ENCODE results near the gene DPM2. TPM values are rescaled to one million over a fixed set of nuclear protein-coding genes. Genes with fewer than 3 reads are reported as not detected.

The DPM2 gene
- total and polyA plus RNA-seq, 2 experiments from 2014 or later: 26.1 to 70.7 TPM

- Histone ChIP-seq H3K36me3 (no peaks in the 10 kb centered on the region), H3K9me3 (ENCODE audit: low read depth) (no peaks in the 10 kb centered on the region), H3K27me3 (peaks cover 36% of the 10 kb centered on the region), H3K4me1 (ENCODE audit: low read depth) (no peaks in the 10 kb centered on the region), H3K4me3 (no peak overlapping the region), H3K27ac (no peak overlapping the region)
- no peak for TF ChIP-seq CTCF (IDR thresholded peaks at IDR 0.05; ENCODE audit: low read depth, low read length)
- no peak for DNase-seq (ENCODE audit: low read depth in 1 of 2, low spot score in 1 of 2)
Measured at GRCh38 chr9:127925959-127926905, 11.4 kb downstream of the DPM2 start.

DNA sequence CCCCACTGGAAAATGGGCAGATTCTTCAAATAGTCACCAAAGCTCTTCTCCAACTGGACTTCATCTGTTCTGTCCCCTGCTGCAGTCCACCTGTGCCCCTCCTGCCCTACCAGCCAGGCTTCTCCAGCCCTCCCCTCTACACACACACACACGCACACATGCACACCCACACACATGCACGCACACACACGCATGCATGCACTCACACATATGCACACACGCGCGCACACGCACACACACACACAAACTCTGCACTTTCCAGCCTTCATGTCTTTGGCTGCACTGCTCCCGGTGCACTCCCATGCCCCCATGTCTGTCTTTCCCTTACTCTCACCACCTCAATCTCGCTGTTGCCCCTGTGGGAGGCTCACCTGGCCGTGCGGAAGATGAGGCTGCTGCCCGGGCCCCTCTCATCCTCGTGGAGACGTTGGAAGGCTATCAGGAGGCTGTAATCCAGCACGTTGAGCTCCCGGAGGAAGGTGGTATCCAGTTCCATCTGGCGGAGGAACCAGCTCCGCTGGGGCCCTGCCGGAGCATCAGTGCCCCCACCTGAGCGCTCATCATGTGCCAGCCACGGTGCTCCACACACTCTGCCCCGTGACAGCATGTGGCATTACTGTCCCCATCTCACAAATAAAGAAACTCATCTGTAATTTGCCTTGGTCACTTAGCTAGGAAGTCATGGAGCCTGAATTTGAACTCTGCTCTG lies 12.8 kb downstream of the DPM2 start:
- no peaks in the 10 kb centered on the region for H3K36me3 ChIP-seq
- no peak overlapping the region for H3K27ac ChIP-seq
- no peaks in the 10 kb centered on the region for H3K4me1 ChIP-seq (ENCODE audit: low read depth)
- H3K9me3 ChIP-seq (ENCODE audit: low read depth): no peaks in the 10 kb centered on the region
- TF ChIP-seq CTCF (IDR thresholded peaks at IDR 0.05; ENCODE audit: low read depth, low read length): no peak
- peaks cover 36% of the 10 kb centered on the region for H3K27me3 ChIP-seq
- no peak for DNase-seq (ENCODE audit: low read depth in 1 of 2, low spot score in 1 of 2)
- no peak overlapping the region for H3K4me3 ChIP-seq

GRCh38 chr9:127923771-127924170 lies 13.9 kb downstream of the DPM2 start:
- Histone ChIP-seq H3K27me3 (peaks cover 31% of the 10 kb centered on the region), H3K9me3 (ENCODE audit: low read depth) (no peaks in the 10 kb centered on the region), H3K4me3 (no peak overlapping the region)

GRCh38 chr9:127923046-127923445 lies 14.6 kb downstream of the DPM2 start:
- H3K4me1 ChIP-seq (ENCODE audit: low read depth): peaks cover 3% of the 10 kb centered on the region

More at GRCh38 chr9:127923771-127924170, 13.9 kb downstream of the DPM2 start:
- Histone ChIP-seq H3K36me3 (no peaks in the 10 kb centered on the region), H3K4me1 (ENCODE audit: low read depth) (no peaks in the 10 kb centered on the region), H3K27ac (no peak overlapping the region)
- TF ChIP-seq CTCF (IDR thresholded peaks at IDR 0.05; ENCODE audit: low read depth, low read length): no peak
- DNase-seq (ENCODE audit: low read depth in 1 of 2, low spot score in 1 of 2): peak in 1 of 2 donors; percentile 71

More at GRCh38 chr9:127923046-127923445, 14.6 kb downstream of the DPM2 start:
- Histone ChIP-seq H3K9me3 (ENCODE audit: low read depth) (no peaks in the 10 kb centered on the region), H3K27ac (no peak overlapping the region), H3K36me3 (no peaks in the 10 kb centered on the region), H3K27me3 (peaks cover 24% of the 10 kb centered on the region), H3K4me3 (no peak overlapping the region)
- TF ChIP-seq CTCF (IDR thresholded peaks at IDR 0.05; ENCODE audit: low read depth, low read length): no peak
- no peak for DNase-seq (ENCODE audit: low read depth in 1 of 2, low spot score in 1 of 2)

Measured in cardiac muscle cell (in vitro differentiated cells and primary cell).